DMS53 treated with DMSO at 0.1 percent for 48 hours (cell line): ENCODE measurements around the gene NFU1.
A peak's percentile ranks its signal among the peaks of the same experiment; 100 is the strongest.

Experiments
- DNase-seq: peaks from one replicate; lab custom pipeline; 2025; ENCODE audit not compliant: unreplicated experiment; lab: John Stamatoyannopoulos, UW

NFU1 gene

DNA sequence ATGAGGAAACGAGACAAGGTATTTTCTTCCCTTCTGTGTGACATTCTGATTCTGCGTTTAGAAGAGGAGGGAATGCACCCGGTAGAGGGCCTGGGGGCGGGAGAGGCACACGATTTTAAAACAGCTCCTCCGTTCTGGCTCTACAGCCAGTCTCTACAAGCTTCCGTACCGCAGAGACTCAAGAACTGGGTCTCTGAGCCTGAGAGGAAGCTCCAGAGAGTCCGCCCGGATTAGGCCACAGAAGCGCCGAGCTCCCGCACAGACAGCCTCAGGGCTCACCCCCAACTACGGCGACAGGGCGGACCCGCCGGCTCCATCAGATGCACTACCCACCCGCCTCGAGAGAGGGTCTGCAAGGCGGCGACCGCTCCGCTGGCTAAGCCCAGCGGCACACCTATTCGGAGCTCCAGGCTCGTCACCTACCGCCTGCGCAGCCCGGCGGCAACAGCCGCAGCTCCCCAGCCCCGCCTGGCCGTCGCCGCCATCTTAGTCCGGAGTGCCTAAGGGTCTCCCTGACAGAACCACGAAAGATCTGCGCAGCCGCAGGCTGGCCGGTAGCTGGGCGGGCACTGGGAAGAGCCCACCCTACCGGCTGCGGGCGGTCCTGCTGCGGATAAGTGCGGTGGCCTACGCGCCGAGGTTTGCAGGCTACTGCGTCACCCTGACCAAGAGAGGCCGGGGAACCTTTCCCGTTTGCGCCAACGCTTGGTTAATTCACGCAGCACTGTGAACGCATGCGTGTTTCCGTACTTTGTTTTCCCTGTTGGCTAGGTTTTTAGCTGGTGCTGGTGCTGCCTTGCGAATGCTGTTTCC is at the start of gene NFU1:
Gene NFU1, minus strand, starts transcription at position 498 of the 813 bp plus-strand sequence. Its CDS starts 13 bp downstream, at position 485.
- DNase-seq, result peak; percentile 85

DNA sequence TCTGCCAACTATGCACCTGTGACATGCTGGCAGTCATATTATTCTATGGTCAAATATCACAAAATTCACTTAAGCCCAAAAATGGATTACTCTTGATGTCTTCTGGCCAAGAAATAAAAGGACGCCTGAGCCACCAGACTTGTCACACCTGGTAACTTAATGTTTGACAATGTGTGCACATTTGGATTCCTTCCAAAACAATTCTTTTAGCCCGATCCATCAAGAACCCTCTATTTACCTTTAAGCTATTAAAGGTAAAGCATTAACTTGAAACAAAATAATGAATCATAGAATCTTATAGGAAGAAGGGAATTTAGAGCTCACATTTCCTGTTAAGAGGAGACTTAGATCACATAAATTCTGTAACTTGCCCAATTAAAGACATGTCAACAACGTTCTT is 46.5 kb upstream of the NFU1 start:
- DNase-seq, result peak; percentile 70

DNA sequence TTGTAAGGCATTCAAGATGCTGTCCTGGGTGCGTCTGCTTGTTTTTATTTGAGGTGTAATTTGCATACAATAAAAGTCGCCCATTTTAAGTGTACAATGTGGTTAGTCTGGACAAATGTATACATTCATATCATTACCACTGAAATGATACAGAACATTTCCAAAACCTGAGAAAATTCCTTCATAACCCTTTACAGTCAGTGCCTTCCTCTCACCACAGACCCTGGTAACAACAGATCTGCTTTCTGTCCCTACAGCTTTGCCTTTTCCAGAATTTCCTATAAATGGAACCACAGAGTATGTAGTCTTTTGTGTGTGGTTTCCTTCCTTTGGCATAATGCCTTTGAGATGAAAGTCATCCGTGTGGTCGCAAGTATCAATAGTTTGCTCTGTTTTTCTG is 45.8 kb upstream of the NFU1 start:
- peak; percentile 3 for DNase-seq

DNA sequence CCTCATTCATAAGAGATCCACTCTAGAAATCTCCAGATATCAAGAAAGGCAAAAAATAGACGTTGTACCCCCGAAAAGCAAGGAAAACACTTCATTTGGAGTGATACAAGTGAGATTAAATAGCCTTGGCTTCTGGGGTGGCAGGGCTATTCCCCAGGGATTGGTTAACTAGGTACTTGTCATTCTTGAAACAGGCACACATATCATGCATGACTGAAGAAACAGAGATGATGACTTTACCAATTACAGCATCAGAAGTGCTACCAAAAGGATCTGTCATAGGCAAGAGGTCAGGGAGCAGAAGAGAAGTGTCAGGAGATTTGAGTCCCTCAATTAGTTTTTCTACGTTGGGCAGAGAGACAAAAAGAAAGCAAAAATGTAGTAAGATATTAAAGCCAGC is 45.2 kb upstream of the NFU1 start:
- DNase-seq, result peak; percentile 12

DNA sequence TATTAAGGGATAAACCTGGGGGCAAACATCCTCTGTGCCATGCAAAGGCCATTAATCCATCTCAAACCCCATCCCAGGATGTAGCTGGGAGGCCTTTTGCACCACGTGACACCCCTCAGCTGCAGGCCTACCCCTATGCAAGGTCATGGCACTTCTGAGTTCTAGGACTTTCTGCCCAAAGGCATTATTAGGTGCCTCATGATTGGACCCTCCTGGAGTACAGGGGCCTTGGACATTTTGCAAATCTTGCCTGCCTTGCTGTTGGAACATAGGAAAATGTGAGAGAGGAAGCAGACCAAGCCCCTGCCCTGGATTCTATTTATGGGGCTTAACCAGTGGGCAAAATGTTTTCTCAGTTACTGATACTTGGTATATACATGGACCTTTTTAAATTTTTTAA is 44.2 kb upstream of the NFU1 start:
- DNase-seq, result no peak

DNA sequence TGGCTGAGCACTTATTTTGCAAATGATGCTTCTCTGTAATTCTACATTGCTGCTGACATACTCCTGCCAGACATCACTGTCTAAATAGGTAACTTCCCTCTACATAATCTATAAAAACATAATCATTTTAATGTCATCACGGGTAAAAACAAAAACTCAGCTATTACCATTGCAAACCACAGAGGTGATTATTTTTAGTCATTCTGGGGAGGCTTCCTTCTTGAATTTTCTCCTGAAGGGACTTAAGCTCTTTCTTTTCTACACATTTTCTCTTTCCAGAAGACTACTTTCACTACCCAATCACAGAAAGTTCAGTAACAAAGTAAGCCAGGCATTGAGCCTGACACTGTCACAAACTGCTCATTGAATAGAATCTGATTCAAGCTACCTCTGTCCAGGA is 40.4 kb upstream of the NFU1 start:
- no peak for DNase-seq

DNA sequence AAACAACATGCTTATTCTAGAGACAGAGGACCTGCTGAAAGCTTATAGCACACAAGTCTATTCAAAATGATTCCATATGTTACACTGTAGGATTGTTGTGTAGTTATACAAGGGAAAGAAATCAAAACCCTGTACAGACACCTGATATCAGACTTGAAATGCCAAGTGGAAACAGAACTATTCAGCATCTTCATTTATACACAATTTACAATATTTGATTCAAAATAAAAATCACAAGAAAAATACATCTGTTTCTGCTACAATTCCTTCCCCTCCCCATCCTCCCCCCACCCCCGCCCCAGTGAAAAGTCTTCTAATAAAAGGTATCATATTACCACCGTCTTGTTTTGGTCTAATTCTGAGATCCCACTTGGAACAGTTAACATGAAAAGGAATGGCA is 37.5 kb upstream of the NFU1 start:
- no peak for DNase-seq

DNA sequence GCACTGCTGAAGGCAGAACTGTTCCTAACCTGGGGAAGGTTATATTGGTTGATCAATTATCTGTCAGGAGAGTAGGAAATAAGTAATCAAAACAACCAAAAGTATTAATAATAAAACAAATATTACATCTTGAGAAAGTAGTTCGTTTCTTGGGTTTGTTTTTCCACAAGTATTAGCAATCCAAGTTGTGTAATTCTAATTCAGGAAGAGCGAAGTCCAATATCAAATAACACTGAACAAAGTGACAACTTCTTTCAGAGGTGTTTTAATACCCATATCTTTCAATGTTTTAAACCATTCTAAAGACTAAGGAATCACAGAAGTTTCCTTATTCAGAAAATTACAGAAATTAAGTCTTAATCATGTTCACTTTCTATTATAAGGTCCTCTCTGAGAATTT is 34.6 kb upstream of the NFU1 start:
- DNase-seq, result no peak

DNA sequence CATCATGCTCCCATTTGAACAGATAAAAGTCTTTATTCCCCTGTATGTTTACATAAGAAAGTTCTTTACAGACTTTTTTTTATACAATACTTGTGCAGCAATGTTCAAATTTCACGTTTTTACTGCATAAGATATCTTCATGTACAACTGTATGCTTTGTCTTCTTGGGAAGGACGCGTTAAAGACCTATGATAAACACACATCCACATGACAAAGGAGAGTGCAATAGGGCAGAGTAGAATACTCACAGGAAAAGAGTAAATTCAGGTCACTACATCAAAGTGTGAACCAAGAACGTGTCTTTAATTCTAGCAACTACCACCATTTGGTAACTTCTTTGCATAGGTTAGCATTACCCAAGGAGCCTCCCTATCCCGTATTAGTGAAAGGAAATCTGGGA is 33.7 kb upstream of the NFU1 start:
- no peak for DNase-seq

DNA sequence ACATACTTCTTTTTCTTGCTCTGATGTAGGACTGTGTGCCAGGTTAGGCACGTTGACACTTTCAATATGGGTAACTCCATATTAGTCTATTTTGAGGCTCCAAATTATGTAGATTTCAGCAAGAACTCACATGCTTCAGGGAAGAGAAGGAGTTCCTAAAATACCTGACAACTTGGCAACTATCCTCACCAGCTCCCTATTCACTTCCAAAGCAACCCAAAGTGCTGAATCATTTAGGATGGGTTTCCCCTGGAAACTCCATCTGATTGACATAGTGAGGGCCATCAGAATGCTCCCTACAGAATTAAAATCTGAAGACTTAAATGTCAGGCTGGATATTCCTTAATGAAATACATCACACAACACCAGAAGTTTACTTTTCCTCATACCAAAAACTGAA is 32.5 kb upstream of the NFU1 start:
- DNase-seq, result no peak

DNA sequence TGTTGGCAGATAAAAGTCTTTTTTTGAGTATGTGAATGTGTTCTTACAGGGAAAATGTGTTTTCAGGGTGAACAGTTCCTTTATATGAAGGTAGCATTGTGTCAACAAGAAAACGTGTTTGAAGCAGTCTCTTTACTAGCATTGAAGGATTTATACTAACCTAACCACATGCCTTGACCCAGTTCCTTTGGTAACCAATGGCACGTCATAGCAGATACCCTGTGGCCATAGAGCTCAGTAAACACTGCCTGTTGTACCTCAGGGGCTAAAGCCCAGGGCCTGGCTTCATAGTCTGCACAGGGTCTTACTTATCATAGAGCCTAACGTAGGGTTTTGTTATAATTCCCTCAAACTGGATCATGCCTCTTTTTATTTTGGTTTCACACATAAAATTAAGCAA is 32.1 kb upstream of the NFU1 start:
- no peak for DNase-seq

DNA sequence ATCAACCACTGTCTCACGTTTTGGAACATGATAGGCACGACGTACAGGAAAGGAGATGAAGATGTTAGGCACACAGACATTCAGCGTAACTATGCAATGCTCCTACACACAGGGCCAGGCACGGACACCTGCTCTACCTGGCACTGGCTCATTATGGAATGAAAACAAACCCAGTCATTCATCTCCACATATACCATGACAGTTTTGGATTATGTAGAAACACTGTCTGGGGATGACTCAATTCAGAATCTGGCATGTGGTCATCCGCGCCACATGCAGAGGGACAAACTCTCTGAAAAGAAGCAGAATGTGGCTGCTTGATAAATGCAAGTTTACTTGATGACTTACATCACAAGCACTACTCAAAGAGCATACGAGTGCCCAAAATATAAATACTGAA is 29.5 kb upstream of the NFU1 start:
- no peak for DNase-seq

DNA sequence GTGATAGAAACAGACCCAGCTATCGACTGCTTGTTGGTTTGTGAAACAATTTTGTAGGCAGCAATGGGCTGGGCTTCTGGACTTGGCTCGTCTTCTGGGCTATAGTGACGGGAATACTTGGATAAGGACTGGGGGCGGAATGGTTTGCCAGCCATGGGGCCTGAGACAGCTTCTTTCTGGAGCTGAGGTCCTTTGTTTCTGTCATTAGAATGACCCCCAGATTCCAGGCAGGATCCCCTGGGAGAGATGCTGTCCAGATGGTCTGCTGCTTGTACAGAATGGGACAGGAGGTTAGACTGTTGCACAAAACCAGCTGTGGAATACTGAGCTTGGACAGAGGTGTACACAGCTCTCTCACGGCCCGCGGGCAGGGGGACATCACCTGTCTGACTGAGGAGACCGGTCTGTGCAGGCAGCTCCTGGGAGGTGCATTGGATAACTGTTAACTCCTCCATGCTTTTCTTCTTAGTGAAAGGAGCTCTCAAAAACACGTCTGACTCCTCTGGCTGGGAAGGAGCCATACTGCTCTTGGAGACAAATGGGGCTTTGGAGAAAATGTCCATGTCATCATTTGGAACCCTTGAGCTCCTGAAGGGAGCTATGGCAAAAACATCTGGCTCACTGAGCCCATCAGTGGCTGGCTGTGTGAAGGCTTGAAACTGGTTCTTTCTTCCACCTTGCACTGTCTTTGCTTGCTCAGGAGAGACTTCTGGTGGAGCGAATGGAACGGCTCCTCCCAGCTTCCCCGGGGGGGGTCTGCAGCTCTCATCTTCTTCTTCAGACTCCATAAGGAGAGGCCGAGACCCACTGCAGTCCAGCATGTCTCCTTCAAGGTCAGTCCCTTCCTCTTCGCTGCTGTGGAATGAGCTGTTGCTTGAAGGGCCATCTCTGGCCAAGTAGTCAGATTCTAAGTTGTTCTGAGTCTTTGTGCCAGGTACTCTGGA is 28.6 kb upstream of the NFU1 start:
- DNase-seq, result no peak

DNA sequence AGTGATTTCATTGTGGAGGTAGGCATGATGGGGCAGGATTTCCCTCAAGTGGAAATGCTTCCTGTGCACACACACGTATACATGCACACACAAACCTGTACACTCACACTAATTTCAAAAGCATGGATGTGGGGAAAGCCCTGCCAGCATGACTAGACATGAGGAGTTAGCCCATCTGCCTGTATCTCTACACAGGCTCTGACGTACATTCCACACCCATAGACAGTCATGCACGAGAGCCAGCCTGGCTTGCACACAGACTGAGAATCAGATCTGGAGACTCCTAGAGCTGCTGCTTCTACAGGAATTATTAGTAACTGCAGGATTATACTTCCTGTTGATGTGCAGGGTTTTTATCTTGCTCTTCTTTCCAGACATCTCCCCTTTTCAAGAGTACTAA is 27.3 kb upstream of the NFU1 start:
- DNase-seq, result no peak

DNA sequence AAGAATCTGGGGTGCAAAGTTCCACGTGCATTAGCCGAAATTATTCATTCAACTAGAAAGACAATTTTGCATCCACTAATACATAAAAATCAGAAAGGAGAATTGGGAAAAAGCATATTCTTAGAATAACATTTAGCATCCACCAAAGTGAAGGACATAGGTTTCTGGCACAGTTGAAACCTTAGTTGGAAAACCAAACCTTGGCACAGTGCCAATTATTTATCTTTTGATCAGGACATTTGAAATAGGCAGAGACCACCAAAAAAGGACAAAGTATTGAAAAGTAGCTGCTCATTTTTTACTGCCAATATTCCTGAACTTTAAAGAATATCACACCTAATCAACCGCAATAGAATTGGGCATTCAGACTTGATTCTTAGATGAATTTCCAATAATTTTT is 25.5 kb upstream of the NFU1 start:
- no peak for DNase-seq

DNA sequence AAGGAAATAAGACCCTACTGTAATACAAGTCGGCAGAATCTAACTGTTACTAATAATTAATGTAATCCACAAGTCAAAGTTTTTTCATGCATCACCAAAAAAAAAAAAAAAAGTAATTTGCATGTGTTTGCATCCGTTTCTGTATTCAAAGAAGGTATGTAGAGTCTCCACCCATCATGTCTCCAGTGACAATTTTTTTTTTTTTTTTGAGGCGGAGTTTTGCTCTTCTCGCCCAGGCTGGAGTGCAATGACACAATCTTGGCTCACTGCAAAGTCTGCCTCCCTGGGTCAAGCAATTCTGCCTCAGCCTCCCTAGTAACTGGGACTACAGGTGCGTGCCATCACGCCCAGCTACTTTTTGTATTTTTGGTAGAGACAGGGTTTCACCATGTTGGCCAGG is 24.2 kb upstream of the NFU1 start:
- no peak for DNase-seq

DNA sequence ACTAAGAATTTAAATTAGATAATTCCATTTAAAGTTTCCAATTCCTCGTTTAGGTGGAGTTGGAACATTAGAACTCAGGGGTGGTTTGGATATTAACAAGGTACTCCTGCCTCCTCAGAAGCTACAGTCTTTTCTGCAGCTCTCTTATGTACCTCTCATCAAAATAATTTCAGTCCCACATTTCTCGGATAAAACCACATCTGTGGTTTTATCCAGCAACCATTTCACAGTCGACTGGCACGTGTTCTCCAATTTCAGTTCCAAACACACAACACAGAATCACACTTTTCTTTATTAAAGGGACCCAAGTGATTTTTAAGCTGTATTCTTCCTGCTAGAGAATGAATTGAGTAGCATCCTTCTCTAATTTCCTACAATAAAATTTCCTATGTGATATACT is 22.7 kb upstream of the NFU1 start:
- DNase-seq, result no peak

DNA sequence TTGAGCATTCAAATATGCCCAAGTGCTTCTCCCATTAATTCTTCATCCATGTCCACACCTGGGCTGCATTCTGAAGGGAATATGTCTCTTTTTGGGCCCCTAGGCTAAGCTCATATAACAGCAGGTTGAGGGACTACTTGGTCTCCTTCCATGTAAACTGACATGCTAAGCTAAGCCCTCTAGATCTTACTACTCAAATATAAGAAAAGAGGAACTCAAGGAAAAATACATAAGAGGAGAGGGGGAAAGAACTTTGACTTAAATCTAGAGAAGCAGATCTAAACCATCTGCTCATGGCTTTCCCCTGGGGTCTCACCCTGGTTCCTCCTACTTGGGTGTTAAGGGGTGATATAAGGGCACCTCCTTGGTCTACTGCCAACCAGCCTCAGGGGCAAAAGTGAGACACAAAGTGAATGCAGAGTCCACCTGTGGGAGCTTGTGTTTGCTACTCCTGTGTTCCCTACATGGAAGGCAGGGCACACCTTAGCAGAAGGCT is 19.8 kb upstream of the NFU1 start:
- no peak for DNase-seq

DNA sequence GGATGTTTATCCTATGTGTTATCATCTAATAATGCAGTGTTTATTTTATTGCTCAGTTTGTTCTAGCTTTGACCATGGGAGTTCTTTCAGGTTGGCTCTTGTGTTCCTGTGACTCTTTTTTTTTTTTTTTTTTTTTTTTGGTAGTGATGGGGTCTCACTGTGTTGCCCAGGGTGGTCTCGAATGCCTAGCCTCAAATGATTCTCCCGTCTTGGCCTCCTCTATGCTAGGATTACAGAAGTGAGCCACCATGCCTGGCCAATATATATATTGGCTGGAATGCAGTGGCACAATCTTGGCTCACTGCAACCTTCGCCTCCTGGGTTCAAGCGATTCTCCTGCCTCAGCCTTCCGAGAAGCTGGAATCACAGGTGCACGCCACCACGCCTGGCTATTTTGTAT is 18.9 kb upstream of the NFU1 start:
- DNase-seq, result no peak

DNA sequence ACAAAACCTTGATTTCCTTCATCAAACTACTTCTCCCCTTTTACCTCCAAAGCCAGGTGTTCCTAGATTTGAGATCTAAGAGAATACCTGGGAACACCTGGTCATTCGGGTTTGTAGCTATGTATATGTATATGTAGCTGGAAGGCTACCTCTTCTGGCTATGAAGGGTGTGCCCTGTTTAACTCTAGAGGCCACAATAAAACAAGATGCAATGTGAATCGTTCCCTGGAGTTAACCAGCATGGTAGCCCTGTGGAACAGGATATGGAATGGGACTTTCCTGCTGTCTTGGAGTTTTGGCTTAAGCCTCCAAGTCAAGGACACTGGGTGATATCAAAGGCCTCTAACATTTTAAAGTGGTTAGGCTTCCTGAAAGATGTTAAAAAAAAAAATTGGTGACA is 17.7 kb upstream of the NFU1 start:
- no peak for DNase-seq

DNA sequence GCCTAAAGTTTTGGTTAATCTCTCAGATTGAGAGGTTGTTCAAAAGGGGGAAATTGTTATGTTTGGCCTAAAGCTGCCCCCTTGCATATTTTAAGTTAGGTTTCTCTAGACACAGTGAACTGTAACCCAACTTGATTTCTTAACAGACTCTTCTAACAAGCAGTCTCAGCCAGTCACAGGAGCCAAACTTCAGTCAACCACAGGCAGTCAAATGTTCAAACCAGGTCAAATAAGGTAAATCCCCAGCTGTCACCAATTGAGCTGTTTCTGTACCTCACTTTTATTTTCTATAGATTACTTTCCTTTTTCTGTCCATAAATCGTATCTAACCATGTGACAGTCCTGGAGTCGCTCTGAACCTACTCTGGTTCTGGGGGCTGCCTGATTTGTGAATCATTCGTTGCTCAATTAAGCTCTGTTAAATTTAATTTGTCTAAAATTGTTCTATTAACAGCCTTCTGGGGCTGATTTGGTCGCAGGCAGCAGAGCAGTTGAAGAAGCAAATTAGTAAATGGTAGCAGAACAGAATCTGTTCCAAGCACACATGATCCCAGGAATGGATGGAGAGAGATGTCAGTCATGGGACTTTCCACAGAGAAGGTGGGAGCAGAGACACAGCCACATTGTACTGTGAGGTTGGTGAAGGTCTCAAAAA is 16.4 kb upstream of the NFU1 start:
- no peak for DNase-seq

DNA sequence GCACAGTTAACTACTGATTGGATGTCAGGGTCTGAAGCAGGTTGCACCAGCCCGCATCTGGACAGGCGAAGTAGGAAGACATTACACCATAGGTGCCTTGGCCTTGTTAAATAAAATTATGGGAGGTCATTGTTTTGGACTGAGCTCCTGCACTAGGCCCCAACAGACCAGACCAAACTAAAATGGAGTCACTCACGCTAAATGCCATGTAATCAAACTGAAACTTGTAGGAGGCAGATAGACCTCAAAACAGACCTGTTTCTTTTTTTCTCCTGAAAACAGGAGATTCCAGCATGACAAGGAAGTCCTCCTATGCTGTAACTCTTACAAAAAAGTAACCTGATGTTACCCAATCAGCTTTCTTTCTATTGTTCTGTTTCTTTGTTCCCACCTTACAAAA is 15.5 kb upstream of the NFU1 start:
- no peak for DNase-seq
